PFSK-1 (cell line): ENCODE results near the gene ZNF471.

ENCODE experiments used
- POLR2AphosphoS5 ChIP-seq: IDR thresholded peaks from 2 replicates; pipeline ENCODE4 v1.6.1; 2012; ENCODE audit warnings: low read depth, mild to moderate bottlenecking, control low read depth, low read length, moderate library complexity
- SIN3A ChIP-seq: IDR thresholded peaks from 2 replicates; pipeline ENCODE4 v1.6.1; 2012; ENCODE audit warnings: mild to moderate bottlenecking, low read length, moderate library complexity, borderline replicate concordance; ENCODE audit not compliant: insufficient read depth
- TAF1 ChIP-seq: IDR thresholded peaks from 2 replicates; pipeline ENCODE4 v1.6.1; 2012; ENCODE audit warnings: low read length, control low read depth, borderline replicate concordance; ENCODE audit not compliant: insufficient read depth
- TF ChIP-seq, protein P1 (sequence below), 2 experiments: IDR thresholded peaks; 2 replicates each; pipeline versions ENCODE4 v1.6.1 to v1.8.0; 2011 to 2012; ENCODE audit warnings: low read depth in 2 of 2, low read length in 2 of 2, control low read depth in 1 of 2, inconsistent platforms in 1 of 2, mild to moderate bottlenecking in 1 of 2, moderate library complexity in 1 of 2; ENCODE audit not compliant: insufficient read depth in 1 of 2

DNA sequence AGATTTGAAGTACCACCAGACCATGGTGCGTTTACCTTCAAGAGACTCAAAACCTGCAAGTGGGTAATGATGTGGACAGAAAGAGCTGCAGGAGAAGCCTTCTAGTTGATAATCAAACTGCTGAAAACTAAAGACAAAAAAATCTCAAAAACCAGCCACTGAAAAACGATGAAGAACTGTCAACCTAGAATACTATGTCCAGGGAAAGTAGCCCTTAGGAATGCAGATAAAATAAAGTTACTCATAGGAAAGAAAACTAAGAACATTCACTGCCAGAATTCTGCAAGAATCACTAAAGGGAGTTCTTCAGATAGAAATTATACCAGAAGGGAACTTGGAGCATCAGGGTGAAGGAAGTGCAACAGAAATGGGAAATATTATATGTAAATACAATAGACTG is 64.9 kb downstream of the ZNF471 start:
- TF ChIP-seq SIN3A = no peak
- TF ChIP-seq, protein P1, sequence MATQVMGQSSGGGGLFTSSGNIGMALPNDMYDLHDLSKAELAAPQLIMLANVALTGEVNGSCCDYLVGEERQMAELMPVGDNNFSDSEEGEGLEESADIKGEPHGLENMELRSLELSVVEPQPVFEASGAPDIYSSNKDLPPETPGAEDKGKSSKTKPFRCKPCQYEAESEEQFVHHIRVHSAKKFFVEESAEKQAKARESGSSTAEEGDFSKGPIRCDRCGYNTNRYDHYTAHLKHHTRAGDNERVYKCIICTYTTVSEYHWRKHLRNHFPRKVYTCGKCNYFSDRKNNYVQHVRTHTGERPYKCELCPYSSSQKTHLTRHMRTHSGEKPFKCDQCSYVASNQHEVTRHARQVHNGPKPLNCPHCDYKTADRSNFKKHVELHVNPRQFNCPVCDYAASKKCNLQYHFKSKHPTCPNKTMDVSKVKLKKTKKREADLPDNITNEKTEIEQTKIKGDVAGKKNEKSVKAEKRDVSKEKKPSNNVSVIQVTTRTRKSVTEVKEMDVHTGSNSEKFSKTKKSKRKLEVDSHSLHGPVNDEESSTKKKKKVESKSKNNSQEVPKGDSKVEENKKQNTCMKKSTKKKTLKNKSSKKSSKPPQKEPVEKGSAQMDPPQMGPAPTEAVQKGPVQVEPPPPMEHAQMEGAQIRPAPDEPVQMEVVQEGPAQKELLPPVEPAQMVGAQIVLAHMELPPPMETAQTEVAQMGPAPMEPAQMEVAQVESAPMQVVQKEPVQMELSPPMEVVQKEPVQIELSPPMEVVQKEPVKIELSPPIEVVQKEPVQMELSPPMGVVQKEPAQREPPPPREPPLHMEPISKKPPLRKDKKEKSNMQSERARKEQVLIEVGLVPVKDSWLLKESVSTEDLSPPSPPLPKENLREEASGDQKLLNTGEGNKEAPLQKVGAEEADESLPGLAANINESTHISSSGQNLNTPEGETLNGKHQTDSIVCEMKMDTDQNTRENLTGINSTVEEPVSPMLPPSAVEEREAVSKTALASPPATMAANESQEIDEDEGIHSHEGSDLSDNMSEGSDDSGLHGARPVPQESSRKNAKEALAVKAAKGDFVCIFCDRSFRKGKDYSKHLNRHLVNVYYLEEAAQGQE (IDR thresholded peaks at IDR 0.05; ENCODE audit: insufficient read depth in 1 of 2, low read depth in 2 of 2, low read length in 2 of 2) = no peak
- no peak for TF ChIP-seq POLR2AphosphoS5
- no peak for TF ChIP-seq TAF1
